Caco-2 (cell line): ENCODE data around the gene OPN1SW. TPM values are rescaled to one million over a fixed set of nuclear protein-coding genes. Genes with fewer than 3 reads are reported as not detected.

Source experiments
- BruUV-seq: library from RNA; stranded (reverse); fragments of 400-500 nt; replicated peaks from 2 replicates; lab custom pipeline; 2021; lab: Mats Ljungman, UMichigan
- CTCF ChIA-PET: fragments of 300-600 bp; sonication (Branson Sonifier 250); formaldehyde crosslinking; loops from one replicate; lab custom pipeline; 2022; ENCODE audit warnings: antibody characterized with exemption; lab: Charles Lee
- POLR2A ChIA-PET: fragments of 300-600 bp; sonication (Branson Sonifier 250); formaldehyde crosslinking; loops from one replicate; lab custom pipeline; 2022; ENCODE audit warnings: antibody characterized with exemption; lab: Charles Lee
- DNase-seq, 2 experiments: peaks; one replicate each; pipeline versions ENCODE4 v3.0.0 to v3.0.0-alpha.2; 2020 to 2022
- H3K27me3 ChIP-seq: replicated peaks from 2 replicates; pipeline ENCODE4 v1.6.0; 2011; ENCODE audit warnings: low read length; ENCODE audit not compliant: control insufficient read depth, insufficient read depth
- H3K36me3 ChIP-seq: 2 replicates; pipeline ENCODE4 v1.5.1; 2011; ENCODE audit warnings: low read length; ENCODE audit not compliant: control insufficient read depth, insufficient read depth
- H3K4me1 ChIP-seq: fragments of 250-450 bp; sonication (Bioruptor Pico); 2 replicates; pipeline ENCODE4 v1.5.1; 2020; ENCODE audit warnings: mild to moderate bottlenecking
- H3K4me3 ChIP-seq: 2 replicates; pipeline ENCODE4 v1.5.1; 2011; ENCODE audit warnings: low read depth, mild to moderate bottlenecking, control low read depth, low read length
- H3K9me3 ChIP-seq: fragments of 250-450 bp; sonication (Bioruptor Pico); 2 replicates; pipeline ENCODE4 v1.5.1; 2020; ENCODE audit warnings: mild to moderate bottlenecking, moderate library complexity
- H3K27ac Mint-ChIP-seq: one replicate; pipeline ENCODE4 v1.8.0; 2022; ENCODE audit warnings: mixed read lengths; ENCODE audit not compliant: unreplicated experiment
- H3K27me3 Mint-ChIP-seq: one replicate; pipeline ENCODE4 v1.8.0; 2022; ENCODE audit warnings: mixed read lengths; ENCODE audit not compliant: insufficient read depth, unreplicated experiment
- H3K36me3 Mint-ChIP-seq: one replicate; pipeline ENCODE4 v1.8.0; 2022; ENCODE audit warnings: mild to moderate bottlenecking, mixed read lengths; ENCODE audit not compliant: insufficient read depth, unreplicated experiment
- H3K4me1 Mint-ChIP-seq: one replicate; pipeline ENCODE4 v1.8.0; 2022; ENCODE audit warnings: low read depth, mixed read lengths; ENCODE audit not compliant: unreplicated experiment
- H3K4me3 Mint-ChIP-seq: one replicate; pipeline ENCODE4 v1.8.0; 2022; ENCODE audit warnings: mild to moderate bottlenecking, moderate library complexity, mixed read lengths; ENCODE audit not compliant: unreplicated experiment
- H3K9me3 Mint-ChIP-seq: one replicate; pipeline ENCODE4 v1.8.0; 2022; ENCODE audit warnings: mixed read lengths; ENCODE audit not compliant: unreplicated experiment
- intact Hi-C: fragments of 100-400 bp; cut with micrococcal nuclease; formaldehyde crosslinking; loops from one replicate; pipeline ENCODE4 v1.10.0; 2022; ENCODE audit not compliant: unreplicated experiment
- total RNA-seq: library from RNA; stranded (reverse); gene quantifications from 2 replicates; pipeline ENCODE4 v1.2.3, GENCODE V29; 2022
- TF ChIP-seq, protein P1 (sequence below), 2 experiments: fragments of 200-600 bp in 1 of 2; IDR thresholded peaks; 1 replicate in 1 of 2; 2 replicates in 1 of 2; pipeline versions ENCODE4 v1.5.1 to v1.8.0; 2011 to 2022; ENCODE audit warnings: antibody characterized with exemption in 1 of 2, control low read depth in 1 of 2, inconsistent platforms in 1 of 2, low read depth in 1 of 2, low read length in 1 of 2, mild to moderate bottlenecking in 1 of 2, moderate library complexity in 1 of 2; ENCODE audit not compliant: insufficient read depth in 1 of 2, severe bottlenecking in 1 of 2, unreplicated experiment in 1 of 2

OPN1SW gene
- total RNA-seq, 1 experiment from 2014 or later: not detected

DNA sequence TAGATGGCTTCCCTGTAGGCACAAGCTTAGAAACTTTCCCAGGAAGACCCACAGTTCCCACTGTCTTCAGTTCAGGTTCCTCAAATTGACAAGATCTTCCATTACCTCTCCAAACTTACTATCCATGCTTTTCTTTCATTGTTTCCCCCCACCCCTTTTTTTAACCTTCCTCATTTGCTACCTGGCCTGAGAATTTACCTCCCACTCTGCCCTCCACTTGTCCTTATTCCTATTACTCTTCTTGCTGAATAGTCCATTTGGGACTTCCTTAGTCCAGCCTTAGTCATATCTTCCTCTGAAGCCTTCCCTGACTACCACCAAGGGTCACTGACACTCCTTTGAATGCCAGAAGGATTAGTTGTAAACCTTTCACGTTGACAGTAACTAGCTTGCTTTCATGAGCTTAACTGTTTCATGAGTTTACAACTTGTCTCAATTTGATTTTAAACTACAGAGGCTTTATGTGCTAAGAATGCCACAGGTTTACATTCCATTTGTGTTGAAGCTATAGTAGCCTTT lies 37.7 kb downstream of the OPN1SW start:
- DNase-seq: peak in 1 of 2 experiments; percentile 41
- CTCF ChIA-PET: interaction anchor here (0.8 to 1.1 kb wide), 3 partner anchors 13 to 126 kb away, joined by 3 to 4 read pairs (median 3); no protein-coding TSS in a partner anchor

DNA sequence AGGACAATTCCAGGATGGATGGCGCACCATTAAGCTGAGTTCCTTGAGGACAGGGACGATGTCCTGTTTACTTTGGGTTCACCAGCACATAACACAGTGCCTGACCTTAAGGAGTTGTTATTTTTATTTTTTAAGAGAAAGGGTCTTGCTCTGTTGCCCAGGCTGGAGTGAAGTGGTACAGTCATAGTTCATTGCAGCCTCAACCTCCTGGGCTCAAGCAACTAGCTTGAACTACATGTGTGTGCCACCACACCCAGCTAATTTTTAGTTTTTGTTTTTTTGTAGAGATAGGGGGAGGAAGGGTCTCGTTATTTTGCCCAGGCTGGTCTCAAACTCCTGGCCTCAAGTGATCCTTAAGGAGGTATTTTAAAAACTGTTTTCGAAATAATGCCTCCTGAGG lies 38.2 kb downstream of the OPN1SW start:
- Mint-ChIP-seq H3K9me3 (no peaks in the 10 kb centered on the region), H3K4me3 (peak overlapping the region; percentile 96), H3K27me3 (no peaks in the 10 kb centered on the region), H3K36me3 (peaks cover 26% of the 10 kb centered on the region), H3K27ac (peak overlapping the region; percentile 95), H3K4me1 (peaks cover 18% of the 10 kb centered on the region)
- no peaks in the 10 kb centered on the region for H3K9me3 ChIP-seq
- H3K4me3 ChIP-seq: no peak overlapping the region
- peaks cover 35% of the 10 kb centered on the region for H3K4me1 ChIP-seq
- POLR2A ChIA-PET: interaction anchor here (1.6 to 2.5 kb wide), 2 partner anchors 10 to 132 kb away, joined by 3 to 15 read pairs; no protein-coding TSS in a partner anchor
- TF ChIP-seq, protein P1, sequence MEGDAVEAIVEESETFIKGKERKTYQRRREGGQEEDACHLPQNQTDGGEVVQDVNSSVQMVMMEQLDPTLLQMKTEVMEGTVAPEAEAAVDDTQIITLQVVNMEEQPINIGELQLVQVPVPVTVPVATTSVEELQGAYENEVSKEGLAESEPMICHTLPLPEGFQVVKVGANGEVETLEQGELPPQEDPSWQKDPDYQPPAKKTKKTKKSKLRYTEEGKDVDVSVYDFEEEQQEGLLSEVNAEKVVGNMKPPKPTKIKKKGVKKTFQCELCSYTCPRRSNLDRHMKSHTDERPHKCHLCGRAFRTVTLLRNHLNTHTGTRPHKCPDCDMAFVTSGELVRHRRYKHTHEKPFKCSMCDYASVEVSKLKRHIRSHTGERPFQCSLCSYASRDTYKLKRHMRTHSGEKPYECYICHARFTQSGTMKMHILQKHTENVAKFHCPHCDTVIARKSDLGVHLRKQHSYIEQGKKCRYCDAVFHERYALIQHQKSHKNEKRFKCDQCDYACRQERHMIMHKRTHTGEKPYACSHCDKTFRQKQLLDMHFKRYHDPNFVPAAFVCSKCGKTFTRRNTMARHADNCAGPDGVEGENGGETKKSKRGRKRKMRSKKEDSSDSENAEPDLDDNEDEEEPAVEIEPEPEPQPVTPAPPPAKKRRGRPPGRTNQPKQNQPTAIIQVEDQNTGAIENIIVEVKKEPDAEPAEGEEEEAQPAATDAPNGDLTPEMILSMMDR (IDR thresholded peaks at IDR 0.05; ENCODE audit: insufficient read depth in 1 of 2, low read depth in 1 of 2, low read length in 1 of 2, severe bottlenecking in 1 of 2, unreplicated experiment in 1 of 2): no peak
- no peak for DNase-seq
- CTCF ChIA-PET: interaction anchor here (1.1 kb wide), 2 partner anchors 29 to 126 kb away, joined by 3 to 4 read pairs; no protein-coding TSS in a partner anchor
- no peaks in the 10 kb centered on the region for H3K27me3 ChIP-seq
- intact Hi-C loops: no loop called here
- BruUV-seq: no TSS peak
- no peaks in the 10 kb centered on the region for H3K36me3 ChIP-seq

More for the DNA sequence above, 37.7 kb downstream of the OPN1SW start:
- H3K9me3 ChIP-seq: no peaks in the 10 kb centered on the region
- peak overlapping the region; percentile 53; the same call in 1 of the 2 replicates for H3K4me3 ChIP-seq
- Mint-ChIP-seq H3K36me3 (peaks cover 28% of the 10 kb centered on the region), H3K27me3 (no peaks in the 10 kb centered on the region), H3K27ac (peak overlapping the region; percentile 95), H3K9me3 (no peaks in the 10 kb centered on the region), H3K4me1 (peaks cover 21% of the 10 kb centered on the region), H3K4me3 (peak overlapping the region; percentile 96)
- no peaks in the 10 kb centered on the region for H3K27me3 ChIP-seq
- intact Hi-C loops: loop anchor here (2.0 kb wide), 2 partner anchors 69 to 89 kb away; no protein-coding TSS in a partner anchor
- TF ChIP-seq, protein P1 (IDR thresholded peaks at IDR 0.05; ENCODE audit: insufficient read depth in 1 of 2, low read depth in 1 of 2, low read length in 1 of 2, severe bottlenecking in 1 of 2, unreplicated experiment in 1 of 2): no peak
- POLR2A ChIA-PET: interaction anchor here (1.4 to 2.5 kb wide), 3 partner anchors 10 to 132 kb away, joined by 3 to 15 read pairs (median 3); no protein-coding TSS in a partner anchor
- peaks cover 40% of the 10 kb centered on the region for H3K4me1 ChIP-seq
- no TSS peak for BruUV-seq
- H3K36me3 ChIP-seq: no peaks in the 10 kb centered on the region

DNA sequence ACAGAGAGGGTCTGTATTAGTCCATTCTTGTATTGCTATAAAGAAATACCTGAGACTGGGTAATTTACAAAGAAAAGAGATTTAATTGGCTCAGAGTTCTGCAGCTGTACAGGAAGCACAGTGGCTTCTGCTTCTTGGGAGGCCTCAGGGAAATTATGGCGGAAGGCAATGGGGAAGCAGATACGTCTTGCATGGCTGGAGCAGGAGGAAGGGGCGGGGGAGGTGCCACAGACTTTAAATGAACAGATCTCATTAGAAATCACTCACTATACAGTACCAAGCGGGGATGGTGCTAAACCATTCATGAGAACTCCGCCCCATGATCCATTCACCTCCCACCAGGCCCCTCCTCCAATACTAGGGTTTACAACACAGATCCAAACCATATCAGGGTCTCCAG lies 40.2 kb downstream of the OPN1SW start:
- Mint-ChIP-seq H3K27ac (no peak overlapping the region), H3K4me1 (peaks cover 12% of the 10 kb centered on the region)
- POLR2A ChIA-PET: no interaction called here

More for the DNA sequence above, 40.2 kb downstream of the OPN1SW start:
- Histone ChIP-seq H3K27me3 (no peaks in the 10 kb centered on the region; the same call in 1 of the 2 replicates), H3K36me3 (no peaks in the 10 kb centered on the region), H3K4me1 (peaks cover 15% of the 10 kb centered on the region), H3K4me3 (no peak overlapping the region), H3K9me3 (no peaks in the 10 kb centered on the region)
- Mint-ChIP-seq H3K9me3 (no peaks in the 10 kb centered on the region), H3K36me3 (peaks cover 16% of the 10 kb centered on the region), H3K27me3 (peaks cover 3% of the 10 kb centered on the region), H3K4me3 (no peak overlapping the region)
- DNase-seq: no peak
- BruUV-seq: no TSS peak
- CTCF ChIA-PET: no interaction called here
- TF ChIP-seq, protein P1 (IDR thresholded peaks at IDR 0.05; ENCODE audit: insufficient read depth in 1 of 2, low read depth in 1 of 2, low read length in 1 of 2, severe bottlenecking in 1 of 2, unreplicated experiment in 1 of 2): no peak
- intact Hi-C loops: no loop called here
